Astrocyte (in vitro differentiated cells and primary cell): ENCODE data around the gene DGKI.
"Not testable (repeated sequence)": the region's sequence is repeated elsewhere in the genome, so short reads cannot be mapped to it uniquely, and the experiment has no call there.

ENCODE experiments used
- CTCF ChIP-seq: IDR thresholded peaks from 2 replicates; pipeline ENCODE4 v1.5.1; 2011; ENCODE audit warnings: low read depth, mild to moderate bottlenecking, inconsistent platforms, low read length, moderate library complexity; ENCODE audit not compliant: insufficient read depth
- EZH2 ChIP-seq: IDR thresholded peaks from 2 replicates; pipeline ENCODE4 v1.6.1; 2012; ENCODE audit warnings: mild to moderate bottlenecking, low read length, inconsistent platforms; ENCODE audit not compliant: insufficient read depth

GRCh38 chr7:137831555-137831954 lies 15.2 kb downstream of the DGKI start:
- TF ChIP-seq EZH2, CTCF: not testable (repeated sequence)
